Activated CD8-positive, alpha-beta T cell treated with anti-CD3 and anti-CD28 coated beads for 36 hours (primary cell): ENCODE data around the gene LY86. TPM values are rescaled to one million over a fixed set of nuclear protein-coding genes. Genes with fewer than 3 reads are reported as not detected.

Source experiments
- ATAC-seq: fragments of 200-7000 bp; cut with Tn5 transposase; one replicate; pipeline ENCODE4 v1.10.0; 2021; ENCODE audit warnings: mild to moderate bottlenecking, moderate library complexity
- CTCF ChIA-PET: fragments of 350-600 bp; sonication (Branson Sonifier 250); formaldehyde crosslinking; loops from one replicate; lab custom pipeline; 2021; ENCODE audit warnings: antibody characterized with exemption; lab: Charles Lee
- POLR2A ChIA-PET: fragments of 350-600 bp; sonication (Branson Sonifier 250); formaldehyde crosslinking; loops from one replicate; lab custom pipeline; 2021; ENCODE audit warnings: antibody characterized with exemption; lab: Charles Lee
- DNase-seq: peaks from one replicate; pipeline ENCODE4 v3.0.0-alpha.2; 2020
- H3K27ac Mint-ChIP-seq: one replicate; pipeline ENCODE4 v1.8.0; 2021; ENCODE audit warnings: mild to moderate bottlenecking, mixed read lengths
- H3K27me3 Mint-ChIP-seq: one replicate; pipeline ENCODE4 v1.8.0; 2021; ENCODE audit warnings: mixed read lengths
- H3K36me3 Mint-ChIP-seq: one replicate; pipeline ENCODE4 v1.8.0; 2021; ENCODE audit warnings: low read depth, mixed read lengths
- H3K4me1 Mint-ChIP-seq: one replicate; pipeline ENCODE4 v1.8.0; 2021; ENCODE audit warnings: low read depth, mixed read lengths
- H3K4me3 Mint-ChIP-seq: one replicate; pipeline ENCODE4 v1.8.0; 2021; ENCODE audit warnings: mild to moderate bottlenecking, moderate library complexity, mixed read lengths
- H3K9me3 Mint-ChIP-seq: one replicate; pipeline ENCODE4 v1.8.0; 2021; ENCODE audit warnings: mixed read lengths
- CTCF ChIP-seq: fragments of 200-600 bp; IDR thresholded peaks from one replicate; pipeline ENCODE4 v1.8.0; 2022; ENCODE audit warnings: antibody characterized with exemption, mild to moderate bottlenecking
- intact Hi-C: fragments of 100-400 bp; cut with micrococcal nuclease; formaldehyde crosslinking; loops from one replicate; pipeline ENCODE4 v1.10.0; 2022
- total RNA-seq, 2 experiments: library from RNA; stranded (reverse); gene quantifications; one replicate each; pipeline ENCODE4 v1.2.3, GENCODE V29; 2021

LY86 gene
- total RNA-seq, 2 experiments from 2014 or later: 0.32 TPM; not detected in 1

GRCh38 chr6:6646859-6647258 lies 58.3 kb downstream of the LY86 start:
- no peaks in the 10 kb centered on the region for H3K36me3 Mint-ChIP-seq
- no peak overlapping the region for H3K4me3 Mint-ChIP-seq
- intact Hi-C loops: no loop called here
- ATAC-seq (no peak), DNase-seq (no peak)
- H3K4me1 Mint-ChIP-seq: peaks cover 20% of the 10 kb centered on the region
- no peaks in the 10 kb centered on the region for H3K9me3 Mint-ChIP-seq
- no peaks in the 10 kb centered on the region for H3K27me3 Mint-ChIP-seq
- H3K27ac Mint-ChIP-seq: no peak overlapping the region
- ChIA-PET POLR2A (no interaction called here), CTCF (interaction anchor here (1.4 kb wide), 1 partner anchor 50 kb away, joined by 3 read pairs; no protein-coding TSS in a partner anchor)
- peak; percentile 19 for TF ChIP-seq CTCF

GRCh38 chr6:6648692-6649343 lies 60.3 kb downstream of the LY86 start:
- Mint-ChIP-seq H3K27ac (no peak overlapping the region), H3K9me3 (no peaks in the 10 kb centered on the region), H3K4me3 (no peak overlapping the region), H3K36me3 (no peaks in the 10 kb centered on the region), H3K4me1 (peaks cover 27% of the 10 kb centered on the region), H3K27me3 (no peaks in the 10 kb centered on the region)
- ATAC-seq: no peak
- CTCF ChIA-PET: no interaction called here
- TF ChIP-seq CTCF: no peak
- DNase-seq: no peak
- POLR2A ChIA-PET: no interaction called here
- intact Hi-C loops: no loop called here

- intact Hi-C loops: no loop called here
- Mint-ChIP-seq H3K36me3 (no peaks in the 10 kb centered on the region), H3K4me3 (no peak overlapping the region), H3K9me3 (no peaks in the 10 kb centered on the region), H3K4me1 (peaks cover 38% of the 10 kb centered on the region), H3K27me3 (no peaks in the 10 kb centered on the region), H3K27ac (no peak overlapping the region)
- TF ChIP-seq CTCF: no peak
- ATAC-seq (no peak), DNase-seq (no peak)
- CTCF ChIA-PET: interaction anchor here (1.0 kb wide), 1 partner anchor 102 kb away, joined by 3 read pairs; no protein-coding TSS in a partner anchor
- POLR2A ChIA-PET: no interaction called here
These were observed 61.4 kb downstream of the LY86 start for GRCh38 chr6:6649824-6650349.

- no peaks in the 10 kb centered on the region for H3K9me3 Mint-ChIP-seq
- ChIA-PET POLR2A (interaction anchor here (0.7 kb wide), 1 partner anchor 369 kb away, joined by 3 read pairs; no protein-coding TSS in a partner anchor), CTCF (no interaction called here)
- intact Hi-C loops: no loop called here
- no peaks in the 10 kb centered on the region for H3K27me3 Mint-ChIP-seq
- peak overlapping the region; percentile 2 for H3K27ac Mint-ChIP-seq
- peaks cover 5% of the 10 kb centered on the region for H3K36me3 Mint-ChIP-seq
- ATAC-seq: no peak
- H3K4me3 Mint-ChIP-seq: no peak overlapping the region
- TF ChIP-seq CTCF: no peak
- no peak for DNase-seq
- peaks cover 47% of the 10 kb centered on the region for H3K4me1 Mint-ChIP-seq
These were observed 62.3 kb downstream of the LY86 start for GRCh38 chr6:6650839-6651238.

GRCh38 chr6:6651335-6651734 lies 62.8 kb downstream of the LY86 start:
- Mint-ChIP-seq H3K9me3 (no peaks in the 10 kb centered on the region), H3K4me3 (no peak overlapping the region), H3K27ac (no peak overlapping the region), H3K4me1 (peaks cover 52% of the 10 kb centered on the region), H3K27me3 (no peaks in the 10 kb centered on the region), H3K36me3 (peaks cover 6% of the 10 kb centered on the region)
- DNase-seq (no peak), ATAC-seq (no peak)
- CTCF ChIA-PET: interaction anchor here (3.8 kb wide), 1 partner anchor 25 kb away, joined by 15 read pairs; no protein-coding TSS in a partner anchor
- POLR2A ChIA-PET: interaction anchor here (0.7 kb wide), 1 partner anchor 369 kb away, joined by 3 read pairs; no protein-coding TSS in a partner anchor
- intact Hi-C loops: no loop called here
- no peak for TF ChIP-seq CTCF
